NCI-H187 (cell line): Measurements from ENCODE around the gene NF2.
"Not testable (repeated sequence)": the region's sequence is repeated elsewhere in the genome, so short reads cannot be mapped to it uniquely, and the experiment has no call there.

Source experiments
- DNase-seq, 2 experiments: peaks; one replicate each; lab custom pipeline; 2025; lab: John Stamatoyannopoulos, UW

Gene NF2

GRCh38 chr22:29603358-29604075 is at the start of gene NF2:
NF2 (plus strand) TSS chr22:29603633; CDS start chr22:29603999, 366 bp downstream.
- peak; percentile 86 to 91 for DNase-seq

- DNase-seq, result no peak
These were observed 48.3 kb upstream of the NF2 start for GRCh38 chr22:29555065-29555644.

GRCh38 chr22:29559030-29559429 is 44.4 kb upstream of the NF2 start:
- DNase-seq, result no peak

GRCh38 chr22:29559853-29560252 is 43.6 kb upstream of the NF2 start:
- DNase-seq, result no peak

GRCh38 chr22:29563652-29564460 is 39.6 kb upstream of the NF2 start:
- DNase-seq, result no peak

GRCh38 chr22:29566513-29566912 is 36.9 kb upstream of the NF2 start:
- DNase-seq, result not testable (repeated sequence)

- DNase-seq, result no peak
These were observed 36.1 kb upstream of the NF2 start for GRCh38 chr22:29567338-29567737.

- DNase-seq, result no peak
These were observed 34.3 kb upstream of the NF2 start for GRCh38 chr22:29569011-29569678.

- no peak for DNase-seq
These were observed 33.0 kb upstream of the NF2 start for GRCh38 chr22:29570456-29570855.

GRCh38 chr22:29570912-29571549 is 32.4 kb upstream of the NF2 start:
- no peak for DNase-seq

GRCh38 chr22:29574762-29575450 is 28.5 kb upstream of the NF2 start:
- DNase-seq, result no peak

GRCh38 chr22:29578462-29579200 is 24.8 kb upstream of the NF2 start:
- no peak for DNase-seq

GRCh38 chr22:29580200-29580810 is 23.1 kb upstream of the NF2 start:
- DNase-seq, result no peak

GRCh38 chr22:29581799-29582198 is 21.6 kb upstream of the NF2 start:
- DNase-seq, result no peak

GRCh38 chr22:29584975-29585374 is 18.5 kb upstream of the NF2 start:
- no peak for DNase-seq

GRCh38 chr22:29586193-29586705 is 17.2 kb upstream of the NF2 start:
- DNase-seq, result not testable (repeated sequence)

- no peak for DNase-seq
These were observed 15.3 kb upstream of the NF2 start for GRCh38 chr22:29587938-29588699.

GRCh38 chr22:29593923-29594322 is 9.5 kb upstream of the NF2 start:
- DNase-seq, result no peak

- DNase-seq, result not testable (repeated sequence)
These were observed 9.0 kb upstream of the NF2 start for GRCh38 chr22:29594447-29594846.
